Nephron (organoid): Measurements from ENCODE around the gene CDH23.

Experiments used
- H3K27ac Mint-ChIP-seq, 3 experiments: 2 replicates each; pipeline ENCODE4 v1.8.0; 2020; ENCODE audit warnings: mixed read lengths in 3 of 3, mild to moderate bottlenecking in 2 of 3, moderate library complexity in 1 of 3
- H3K27me3 Mint-ChIP-seq: 2 replicates; pipeline ENCODE4 v1.8.0; 2021; ENCODE audit warnings: low read depth, mild to moderate bottlenecking, moderate library complexity, mixed read lengths
- H3K36me3 Mint-ChIP-seq: 2 replicates; pipeline ENCODE4 v1.8.0; 2020; ENCODE audit warnings: low read depth, mixed read lengths
- H3K4me1 Mint-ChIP-seq: 2 replicates; pipeline ENCODE4 v1.8.0; 2020; ENCODE audit warnings: mixed read lengths
- H3K4me3 Mint-ChIP-seq, 3 experiments: 2 replicates each; pipeline ENCODE4 v1.8.0; 2020; ENCODE audit warnings: mild to moderate bottlenecking in 3 of 3, mixed read lengths in 3 of 3, moderate library complexity in 2 of 3
- H3K9me3 Mint-ChIP-seq: 2 replicates; pipeline ENCODE4 v1.8.0; 2020; ENCODE audit warnings: mixed read lengths
- TF ChIP-seq, protein P1 (sequence below), 3 experiments: fragments of 200-600 bp; sonication (generic); IDR thresholded peaks; one replicate each; pipeline ENCODE4 v1.5.0; 2021; ENCODE audit warnings: antibody characterized with exemption in 3 of 3; ENCODE audit not compliant: unreplicated experiment in 3 of 3

CDH23 gene

GRCh38 chr10:71664585-71664984 is 267.9 kb downstream of the CDH23 start:
- Mint-ChIP-seq H3K36me3 (no peaks in the 10 kb centered on the region), H3K4me3 (no peak overlapping the region), H3K4me1 (peaks cover 12% of the 10 kb centered on the region), H3K27me3 (peaks cover 41% of the 10 kb centered on the region), H3K27ac (no peak overlapping the region), H3K9me3 (no peaks in the 10 kb centered on the region)
- TF ChIP-seq, protein P1, sequence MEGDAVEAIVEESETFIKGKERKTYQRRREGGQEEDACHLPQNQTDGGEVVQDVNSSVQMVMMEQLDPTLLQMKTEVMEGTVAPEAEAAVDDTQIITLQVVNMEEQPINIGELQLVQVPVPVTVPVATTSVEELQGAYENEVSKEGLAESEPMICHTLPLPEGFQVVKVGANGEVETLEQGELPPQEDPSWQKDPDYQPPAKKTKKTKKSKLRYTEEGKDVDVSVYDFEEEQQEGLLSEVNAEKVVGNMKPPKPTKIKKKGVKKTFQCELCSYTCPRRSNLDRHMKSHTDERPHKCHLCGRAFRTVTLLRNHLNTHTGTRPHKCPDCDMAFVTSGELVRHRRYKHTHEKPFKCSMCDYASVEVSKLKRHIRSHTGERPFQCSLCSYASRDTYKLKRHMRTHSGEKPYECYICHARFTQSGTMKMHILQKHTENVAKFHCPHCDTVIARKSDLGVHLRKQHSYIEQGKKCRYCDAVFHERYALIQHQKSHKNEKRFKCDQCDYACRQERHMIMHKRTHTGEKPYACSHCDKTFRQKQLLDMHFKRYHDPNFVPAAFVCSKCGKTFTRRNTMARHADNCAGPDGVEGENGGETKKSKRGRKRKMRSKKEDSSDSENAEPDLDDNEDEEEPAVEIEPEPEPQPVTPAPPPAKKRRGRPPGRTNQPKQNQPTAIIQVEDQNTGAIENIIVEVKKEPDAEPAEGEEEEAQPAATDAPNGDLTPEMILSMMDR (IDR thresholded peaks at IDR 0.05; ENCODE audit: unreplicated experiment in 3 of 3) = no peak

DNA sequence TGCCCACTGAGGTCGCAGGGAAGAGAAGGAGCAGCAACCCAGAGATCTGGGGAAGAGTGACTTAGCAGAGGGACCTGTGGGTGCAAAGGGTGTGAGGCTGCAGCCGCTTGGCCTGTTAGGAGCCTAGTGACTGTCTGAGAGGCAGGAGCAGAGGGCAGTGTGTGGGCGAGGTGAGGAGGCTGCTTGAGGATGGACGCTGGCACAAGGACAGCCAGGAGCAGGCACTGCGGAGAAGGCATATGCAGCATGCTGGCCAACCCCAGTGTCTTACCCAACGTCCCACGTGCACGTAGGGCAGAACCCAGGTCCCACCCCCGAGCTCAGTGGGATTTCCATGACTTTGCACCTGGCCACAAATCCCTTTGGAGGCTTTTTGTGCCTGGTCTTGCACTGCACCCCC is 268.7 kb downstream of the CDH23 start:
- H3K4me1 Mint-ChIP-seq = peaks cover 12% of the 10 kb centered on the region
- H3K27ac Mint-ChIP-seq = no peak overlapping the region
- no peak overlapping the region for H3K4me3 Mint-ChIP-seq
- TF ChIP-seq, protein P1 (IDR thresholded peaks at IDR 0.05; ENCODE audit: unreplicated experiment in 3 of 3) = no peak
- H3K9me3 Mint-ChIP-seq = no peaks in the 10 kb centered on the region
- H3K27me3 Mint-ChIP-seq = peaks cover 41% of the 10 kb centered on the region
- no peaks in the 10 kb centered on the region for H3K36me3 Mint-ChIP-seq

DNA sequence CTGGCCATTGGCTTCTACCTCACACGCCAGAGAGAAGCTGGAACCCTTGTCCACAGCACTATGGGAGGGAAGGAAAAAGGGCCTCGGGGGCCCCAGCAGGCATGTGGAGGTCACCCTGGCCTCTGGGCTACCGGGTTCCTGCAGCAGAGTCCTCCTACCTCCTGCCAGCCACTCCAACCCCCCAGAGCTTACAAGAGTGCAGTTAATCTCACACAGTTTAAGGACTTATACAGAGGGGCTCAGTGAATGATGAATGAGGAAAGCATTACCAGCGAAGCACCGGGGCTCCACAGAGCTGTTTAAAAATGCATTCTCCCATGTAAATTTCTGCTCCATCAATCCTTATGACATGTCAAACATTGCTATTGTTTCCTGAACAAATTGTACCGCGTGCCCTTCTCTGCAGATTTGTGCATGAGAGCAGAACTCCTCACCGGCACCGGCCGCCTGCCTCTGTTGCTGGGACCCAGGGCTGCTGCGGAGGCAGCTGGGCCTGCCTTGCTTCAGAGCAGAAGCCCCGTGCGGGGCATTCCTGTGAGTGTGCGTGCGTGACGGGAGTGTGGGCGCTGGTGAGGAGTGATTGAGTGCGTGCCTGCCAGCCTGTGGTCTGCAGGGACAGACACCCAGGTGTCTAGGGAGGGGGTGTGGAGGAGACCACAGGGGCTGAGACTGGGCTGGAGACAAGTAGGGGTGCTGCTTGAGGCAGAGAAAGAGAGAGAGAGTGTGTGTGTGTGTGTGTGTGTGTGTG is 270.1 kb downstream of the CDH23 start:
- H3K9me3 Mint-ChIP-seq = no peaks in the 10 kb centered on the region
- TF ChIP-seq, protein P1 (IDR thresholded peaks at IDR 0.05; ENCODE audit: unreplicated experiment in 3 of 3) = no peak
- H3K27ac Mint-ChIP-seq = peak overlapping the region in 1 of 3 experiments; percentile 4
- no peaks in the 10 kb centered on the region for H3K36me3 Mint-ChIP-seq
- peaks cover 34% of the 10 kb centered on the region for H3K27me3 Mint-ChIP-seq
- H3K4me3 Mint-ChIP-seq = no peak overlapping the region
- H3K4me1 Mint-ChIP-seq = peaks cover 12% of the 10 kb centered on the region

DNA sequence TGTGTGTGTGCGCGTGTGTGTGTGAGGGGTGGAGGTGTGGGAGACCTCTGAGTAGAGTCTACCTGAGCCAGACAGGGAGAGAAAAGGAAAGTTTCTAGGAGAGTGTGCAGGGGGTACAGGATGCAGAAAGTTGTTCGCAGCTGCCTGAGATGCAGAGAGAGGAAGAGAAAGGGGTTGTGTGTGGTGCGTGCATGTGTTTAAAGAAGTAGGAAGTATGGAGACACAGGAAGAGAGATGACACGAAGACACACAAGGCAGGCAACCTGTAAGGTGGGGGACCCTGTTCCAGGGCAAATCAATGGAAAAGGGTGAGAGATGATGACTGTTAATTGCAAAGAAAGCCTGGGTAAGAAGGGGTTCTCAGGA is 270.6 kb downstream of the CDH23 start:
- H3K9me3 Mint-ChIP-seq = no peaks in the 10 kb centered on the region
- peaks cover 31% of the 10 kb centered on the region for H3K27me3 Mint-ChIP-seq
- H3K4me1 Mint-ChIP-seq = peaks cover 12% of the 10 kb centered on the region
- peak overlapping the region in 1 of 3 experiments; percentile 4 for H3K27ac Mint-ChIP-seq
- H3K4me3 Mint-ChIP-seq = no peak overlapping the region
- TF ChIP-seq, protein P1 (IDR thresholded peaks at IDR 0.05; ENCODE audit: unreplicated experiment in 3 of 3) = no peak
- no peaks in the 10 kb centered on the region for H3K36me3 Mint-ChIP-seq

DNA sequence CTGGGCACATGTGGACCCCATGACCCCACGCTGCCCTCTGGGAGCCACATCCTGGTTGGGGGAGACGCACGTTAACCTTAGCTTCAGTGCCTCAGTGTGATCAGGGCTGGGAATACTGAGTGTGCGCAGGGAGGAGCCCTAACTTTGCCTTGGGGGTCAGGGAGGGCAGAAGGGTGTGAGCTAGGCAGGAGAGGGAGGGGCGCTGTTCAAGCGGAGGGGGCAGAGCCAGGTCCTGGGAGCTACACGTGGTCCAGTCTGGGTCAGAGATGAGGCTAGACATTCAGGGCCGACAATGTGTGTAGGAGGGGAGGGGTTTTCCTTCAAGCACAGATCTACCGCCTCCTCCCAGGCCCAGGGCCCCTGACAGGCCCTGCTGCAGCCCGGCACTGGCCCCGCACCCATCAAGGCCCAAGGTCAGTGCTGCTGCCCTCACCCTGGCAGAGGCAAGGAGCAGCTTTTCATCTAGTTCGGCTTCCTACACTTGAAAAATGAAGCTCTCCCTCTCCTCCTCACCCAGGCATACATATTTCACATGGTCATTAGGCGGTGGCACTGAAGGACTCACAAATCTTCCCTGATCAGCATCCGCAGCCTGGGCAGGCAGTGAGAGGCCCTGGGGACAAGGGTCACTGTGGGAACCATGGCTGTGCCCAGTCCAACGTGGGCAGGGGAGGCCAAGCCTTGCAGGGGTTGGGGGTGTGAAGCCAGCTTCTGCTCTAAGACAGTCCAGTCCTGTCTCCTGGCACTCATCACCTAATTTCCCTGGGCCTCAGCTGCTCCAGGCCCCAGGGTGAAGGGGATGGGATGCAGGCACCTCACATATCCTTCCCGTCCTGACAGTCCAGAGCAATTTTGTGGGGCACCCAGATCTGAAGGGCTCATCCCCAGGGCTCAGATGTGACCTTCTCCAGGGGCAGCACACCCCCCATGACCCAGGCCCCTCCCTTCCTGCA is 275.6 kb downstream of the CDH23 start:
- TF ChIP-seq, protein P1 (IDR thresholded peaks at IDR 0.05; ENCODE audit: unreplicated experiment in 3 of 3) = no peak
- H3K27ac Mint-ChIP-seq = no peak overlapping the region
- H3K4me3 Mint-ChIP-seq = no peak overlapping the region
- no peaks in the 10 kb centered on the region for H3K9me3 Mint-ChIP-seq
- no peaks in the 10 kb centered on the region for H3K36me3 Mint-ChIP-seq
- peaks cover 4% of the 10 kb centered on the region for H3K4me1 Mint-ChIP-seq
- H3K27me3 Mint-ChIP-seq = peaks cover 16% of the 10 kb centered on the region
